ENCODE data around the gene PTPRG.

Gene PTPRG

DNA sequence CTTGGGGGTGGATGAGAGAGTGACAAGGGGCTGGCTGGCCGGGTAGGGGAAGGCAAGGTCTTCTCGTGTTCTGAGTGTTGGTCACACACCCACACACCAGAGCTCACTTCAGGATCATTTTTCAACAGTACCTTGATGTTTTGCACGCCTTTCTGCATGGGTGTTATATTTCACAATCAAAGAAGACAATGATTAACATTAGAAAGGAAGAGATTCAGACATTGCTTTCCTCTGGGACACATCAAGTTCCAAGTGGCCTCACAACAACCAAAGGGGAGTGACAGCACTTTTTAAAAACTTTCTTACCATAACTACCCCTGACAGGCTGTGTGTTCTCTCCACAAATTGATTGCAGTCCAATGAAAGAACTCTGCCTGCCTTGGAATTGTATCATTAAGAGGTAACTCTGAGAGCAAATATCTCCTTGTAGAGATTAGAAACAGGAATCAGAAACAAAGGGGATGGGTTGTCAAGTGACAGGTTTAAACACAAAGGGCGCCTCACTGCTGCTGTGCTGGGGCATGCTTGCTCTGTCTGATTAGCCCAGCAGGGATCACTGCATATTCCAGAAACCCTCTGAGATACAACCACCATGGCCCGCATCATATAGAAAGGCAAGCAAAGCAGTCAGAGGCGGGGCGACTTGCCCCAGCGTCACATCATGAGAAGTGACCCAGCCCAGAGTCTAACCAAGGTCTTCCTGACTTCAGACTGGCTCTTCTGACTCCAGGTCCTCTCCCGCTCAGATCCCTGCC is 581.1 kb downstream of the PTPRG start:
- no peak for DNase-seq

DNA sequence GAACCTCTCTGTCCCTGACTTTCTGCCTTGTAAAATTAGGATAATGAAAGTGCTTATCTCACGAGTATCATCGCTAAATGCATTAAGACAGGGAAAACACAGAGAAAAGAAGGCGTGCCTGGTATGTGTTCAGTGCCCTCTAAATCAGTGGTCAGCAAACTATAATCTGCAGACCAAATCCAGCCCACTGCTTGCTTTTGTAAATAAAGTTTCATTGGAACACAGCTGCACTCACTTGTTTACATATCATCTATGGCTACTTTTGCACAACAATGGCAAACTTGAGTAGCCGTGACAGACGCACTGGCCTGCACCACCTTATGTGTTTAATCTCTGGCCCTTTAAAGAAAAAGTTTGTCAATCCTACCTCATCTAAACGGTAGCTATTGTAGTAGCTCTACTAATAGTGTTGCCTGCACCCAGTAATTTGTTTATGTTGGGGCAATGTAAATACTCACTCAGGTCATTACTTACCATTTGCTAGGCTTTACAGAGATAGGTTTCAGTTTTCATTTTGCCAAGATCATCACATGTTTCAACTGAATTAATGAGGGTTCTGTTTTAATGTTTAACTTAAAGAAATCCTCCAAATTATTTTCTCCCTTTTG is 582.6 kb downstream of the PTPRG start:
- no peak for DNase-seq

DNA sequence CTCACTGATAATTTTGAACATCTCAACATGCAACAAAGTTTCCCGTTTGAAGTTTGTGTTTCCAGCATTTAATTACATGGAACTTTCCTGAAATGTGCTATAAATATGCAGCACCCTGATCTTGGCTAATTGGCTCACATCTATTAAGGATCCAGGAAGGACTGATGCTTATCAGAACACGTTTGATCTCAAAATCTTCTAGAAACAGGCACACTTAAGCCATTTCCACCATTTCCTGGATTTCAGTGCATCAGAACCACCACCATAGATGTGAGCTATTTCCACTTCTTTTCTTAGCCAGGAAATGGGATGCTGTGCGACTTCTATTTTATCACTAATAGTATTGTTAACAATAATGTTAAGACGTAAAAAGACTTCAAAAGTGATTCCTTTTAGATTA is 583.1 kb downstream of the PTPRG start:
- no peak for DNase-seq

DNA sequence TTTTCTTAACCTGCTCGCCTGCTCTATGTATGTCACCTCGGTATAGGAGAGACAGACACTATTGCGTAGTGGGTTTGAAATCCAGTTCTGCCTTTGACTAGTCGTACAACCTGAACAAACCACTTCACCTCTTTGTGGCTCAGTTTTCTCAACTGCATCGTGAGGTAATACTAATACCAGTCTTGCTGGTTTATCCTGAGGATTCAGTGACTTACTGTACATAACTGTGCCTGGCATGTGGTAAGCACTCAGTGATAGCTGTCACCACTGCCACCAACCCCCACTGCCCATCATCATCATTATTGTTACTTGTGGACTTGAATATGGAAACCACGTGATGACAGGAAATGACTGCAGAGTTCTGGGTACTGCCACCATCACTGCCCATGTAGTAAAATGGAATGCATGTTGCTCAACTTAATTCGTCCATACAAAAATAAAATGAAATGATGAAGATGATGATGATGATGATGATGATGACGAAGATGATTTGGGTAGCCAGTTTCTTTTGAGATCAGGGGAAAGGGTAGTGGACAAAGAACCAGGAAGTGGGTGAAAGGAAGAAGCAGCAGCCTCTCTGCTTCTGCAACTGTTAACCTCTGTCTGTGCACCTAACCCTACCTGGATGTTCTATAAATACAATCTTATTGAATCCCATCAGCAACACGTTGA is 583.9 kb downstream of the PTPRG start:
- DNase-seq = peak; percentile 20

DNA sequence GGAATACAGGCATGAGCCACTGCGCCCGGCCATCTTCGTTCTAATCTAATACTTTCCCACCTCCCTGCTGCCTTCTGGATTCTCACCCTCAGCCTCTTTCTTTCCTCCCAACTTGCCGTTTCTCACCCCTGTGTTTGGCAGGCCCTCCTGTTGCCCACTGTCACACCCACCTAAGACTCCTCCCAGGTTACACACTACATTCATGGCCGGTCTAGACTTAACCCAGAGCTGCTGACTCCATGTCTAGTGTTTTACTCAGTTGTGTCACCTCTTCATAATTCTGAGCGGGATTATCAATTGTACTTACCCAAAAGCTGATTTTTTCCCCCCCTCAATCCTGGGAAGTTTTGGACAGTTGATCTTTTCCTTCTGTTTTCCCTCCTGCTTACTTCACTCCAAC is 588.2 kb downstream of the PTPRG start:
- DNase-seq = no peak

DNA sequence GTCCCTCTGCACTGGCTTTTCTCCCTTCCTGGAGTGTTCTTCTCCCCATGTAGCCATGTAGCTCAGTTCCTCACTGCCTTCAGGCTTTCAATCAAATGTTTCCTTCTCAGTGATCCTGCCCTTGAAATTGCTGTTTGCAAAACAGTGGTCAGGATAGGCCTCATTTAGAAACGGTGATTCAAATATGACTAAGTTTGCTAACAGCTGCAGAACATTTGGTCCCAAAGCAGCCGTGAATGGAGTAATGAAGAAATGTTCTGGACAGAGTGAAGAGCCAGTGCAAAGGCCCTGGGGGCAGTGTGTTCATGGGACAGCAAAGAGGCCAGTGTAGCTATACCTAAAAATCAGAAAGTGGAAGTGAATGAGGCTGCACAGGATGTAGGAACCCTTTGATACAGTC is 588.6 kb downstream of the PTPRG start:
- peak; percentile 18 for DNase-seq

DNA sequence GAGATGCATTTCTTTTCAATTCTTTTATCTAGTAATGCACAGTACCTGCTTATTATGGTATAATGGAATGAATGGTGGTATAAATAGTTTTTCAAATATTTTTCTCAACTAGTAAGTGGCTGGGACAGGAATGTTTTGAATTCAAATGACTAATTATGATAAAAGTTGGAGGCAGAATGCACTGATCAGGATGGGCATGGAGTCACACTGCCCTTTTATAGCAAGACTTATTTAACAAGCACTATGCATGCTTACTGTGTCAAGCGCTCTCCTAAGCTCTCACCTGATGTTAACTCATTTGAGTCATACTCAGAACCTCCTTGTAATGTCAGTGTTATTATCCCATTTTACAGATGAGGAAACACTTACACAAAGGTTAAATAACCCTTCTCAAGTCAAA is 590.2 kb downstream of the PTPRG start:
- DNase-seq = no peak

DNA sequence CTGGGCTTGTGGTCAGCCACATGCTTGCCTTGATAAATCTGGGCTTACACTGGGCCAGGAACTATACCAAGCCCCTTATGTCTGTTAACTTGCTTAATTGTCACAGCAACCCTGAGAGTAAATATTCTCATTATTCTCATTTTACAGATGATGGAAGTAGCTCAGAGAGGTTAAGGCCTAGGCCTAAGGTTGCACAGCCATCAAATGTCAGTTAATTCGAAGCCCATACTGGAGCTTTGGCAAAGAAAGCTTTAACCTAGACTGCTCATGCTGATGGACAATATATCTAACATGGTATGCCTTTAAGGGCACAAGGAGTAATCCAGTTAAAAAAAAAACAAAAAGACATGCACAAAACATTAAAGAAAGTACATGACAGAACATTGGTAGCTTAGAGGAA is 591.9 kb downstream of the PTPRG start:
- no peak for DNase-seq

DNA sequence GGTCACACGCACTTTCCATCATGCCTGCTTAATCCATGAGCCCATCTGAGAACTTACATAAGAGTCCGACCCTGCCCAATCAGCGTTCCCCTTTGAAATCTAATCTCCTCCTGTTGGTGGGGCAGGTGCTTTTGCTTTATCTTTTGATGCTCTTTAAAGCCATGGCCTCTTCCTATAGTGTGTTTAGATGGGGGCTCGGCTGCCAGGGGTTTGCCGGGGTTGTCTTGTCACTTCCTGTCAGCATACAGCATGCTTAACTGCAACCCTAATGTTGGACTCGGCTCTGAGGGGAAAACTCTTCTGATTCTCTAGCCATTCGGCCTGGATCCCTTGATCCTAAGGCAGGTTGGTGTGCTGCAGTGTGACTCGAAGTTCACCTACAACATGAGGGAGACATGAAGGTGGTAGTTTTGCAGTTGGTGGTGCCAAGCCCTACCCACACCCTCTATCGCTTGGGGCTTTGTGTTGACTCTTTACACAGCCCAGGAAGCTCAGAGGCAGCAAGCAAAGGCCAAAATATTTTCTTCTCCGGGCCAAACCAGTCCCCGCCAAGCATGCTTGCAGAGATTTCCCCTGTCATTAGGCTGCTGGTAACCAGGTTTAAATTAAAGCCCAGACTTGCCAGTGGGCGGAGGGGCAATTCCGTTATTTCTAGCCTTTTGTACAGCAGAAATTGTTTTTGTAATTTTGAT is 593.2 kb downstream of the PTPRG start:
- no peak for DNase-seq

DNA sequence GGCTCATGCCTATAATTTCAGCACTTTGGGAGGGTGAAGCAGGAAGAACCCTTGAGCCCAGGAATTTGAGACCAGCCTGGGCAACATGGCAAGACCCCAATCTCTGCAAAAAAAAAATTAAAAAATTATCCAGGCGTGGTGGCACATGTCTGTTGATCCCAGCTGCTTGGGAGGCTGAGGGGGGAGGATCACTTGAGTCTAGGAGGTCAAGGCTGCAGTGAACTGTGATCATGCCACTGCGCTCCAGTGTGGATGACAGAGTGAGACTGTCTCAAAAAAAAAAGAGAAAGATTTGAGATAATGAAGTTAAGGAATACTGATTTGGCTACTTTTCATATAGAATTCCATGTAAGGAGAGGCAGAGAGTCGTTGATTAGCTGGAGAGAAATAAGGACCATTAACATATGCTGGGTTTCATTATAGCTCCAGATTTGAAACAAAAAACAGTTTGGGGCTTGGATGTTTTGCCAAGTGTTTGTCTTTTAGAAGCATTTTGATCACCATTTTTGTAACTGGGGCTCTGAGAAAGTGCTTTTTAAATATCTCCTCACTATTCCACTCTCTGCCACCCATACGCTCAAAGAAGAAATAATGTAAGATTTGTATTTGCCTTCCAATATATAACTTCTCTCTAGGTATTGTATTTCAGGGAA is 597.8 kb downstream of the PTPRG start:
- no peak for DNase-seq

DNA sequence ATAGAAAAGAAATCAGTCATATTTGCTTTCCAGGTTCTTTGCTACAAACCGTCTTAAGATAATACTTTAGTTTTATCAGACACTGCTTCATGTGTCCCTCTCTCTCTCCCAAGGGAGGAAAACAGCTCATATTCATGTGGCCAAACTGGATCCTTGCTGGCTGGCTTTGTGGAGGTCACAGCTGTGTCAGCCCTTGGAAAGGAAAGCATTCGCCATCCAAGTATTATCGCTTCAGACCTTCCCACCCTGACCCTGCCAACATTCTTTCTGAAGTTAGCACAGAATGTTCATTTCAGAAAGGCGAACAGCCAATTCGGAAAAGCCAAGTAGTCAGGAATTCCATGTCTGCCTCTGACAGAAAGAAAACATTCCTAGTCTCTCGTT is 598.3 kb downstream of the PTPRG start:
- DNase-seq = no peak

DNA sequence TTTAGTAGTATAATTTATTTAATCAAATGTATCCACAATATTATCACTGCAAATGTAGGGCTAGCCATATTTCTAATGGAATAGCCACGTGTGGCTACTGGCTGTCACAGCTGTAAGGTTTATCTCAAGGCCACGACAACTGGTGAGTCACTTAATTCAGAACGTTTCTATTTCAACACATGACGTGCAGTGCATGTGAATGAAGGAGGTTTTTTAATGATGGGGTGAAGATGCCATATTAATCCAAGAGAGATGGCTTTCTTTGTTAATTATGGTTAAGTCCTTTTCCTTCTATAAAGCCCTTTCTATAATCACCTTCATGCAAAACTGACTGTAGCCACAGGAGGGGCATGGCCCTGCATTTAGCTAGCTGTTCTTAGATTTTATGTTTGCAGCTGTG is 600.0 kb downstream of the PTPRG start:
- peak; percentile 31 for DNase-seq

DNA sequence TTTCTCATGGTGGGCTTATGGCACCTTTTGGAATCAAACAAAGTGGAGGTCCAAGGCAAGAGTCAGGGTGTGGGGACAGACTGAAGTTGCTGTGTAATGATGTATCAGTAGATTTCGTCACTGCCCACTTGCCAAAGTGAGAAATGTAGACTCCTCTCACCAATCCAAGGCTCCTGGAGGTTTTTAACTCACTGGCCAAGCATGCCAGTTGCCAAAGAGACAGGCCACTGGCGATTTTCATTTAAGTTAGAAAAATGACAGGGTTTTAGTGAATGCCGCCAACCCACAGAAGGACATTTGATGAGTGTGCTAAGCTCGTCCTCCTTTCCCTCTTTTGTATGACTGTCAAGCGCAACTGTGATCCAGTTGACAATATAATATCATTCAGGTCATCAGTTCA is 602.8 kb downstream of the PTPRG start:
- no peak for DNase-seq

DNA sequence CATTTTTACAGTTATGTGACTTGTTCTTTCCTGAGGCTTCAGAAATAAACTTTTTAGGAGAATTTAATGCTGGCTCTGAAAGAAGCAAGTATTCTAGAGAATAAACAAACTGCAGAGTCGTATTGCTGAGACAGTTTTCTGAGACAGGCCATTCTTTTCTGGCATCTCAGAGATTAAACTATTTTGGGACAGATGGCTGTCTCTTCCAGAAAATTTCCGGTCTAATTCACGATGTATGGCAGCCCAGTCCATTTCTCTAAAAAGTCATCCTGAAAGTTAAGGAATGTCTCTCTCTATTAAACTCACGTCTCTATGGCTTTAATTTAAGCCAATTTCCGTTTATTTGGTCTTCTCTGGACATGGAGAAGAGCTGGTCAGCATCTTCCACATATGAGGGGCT is 603.4 kb downstream of the PTPRG start:
- DNase-seq = no peak

DNA sequence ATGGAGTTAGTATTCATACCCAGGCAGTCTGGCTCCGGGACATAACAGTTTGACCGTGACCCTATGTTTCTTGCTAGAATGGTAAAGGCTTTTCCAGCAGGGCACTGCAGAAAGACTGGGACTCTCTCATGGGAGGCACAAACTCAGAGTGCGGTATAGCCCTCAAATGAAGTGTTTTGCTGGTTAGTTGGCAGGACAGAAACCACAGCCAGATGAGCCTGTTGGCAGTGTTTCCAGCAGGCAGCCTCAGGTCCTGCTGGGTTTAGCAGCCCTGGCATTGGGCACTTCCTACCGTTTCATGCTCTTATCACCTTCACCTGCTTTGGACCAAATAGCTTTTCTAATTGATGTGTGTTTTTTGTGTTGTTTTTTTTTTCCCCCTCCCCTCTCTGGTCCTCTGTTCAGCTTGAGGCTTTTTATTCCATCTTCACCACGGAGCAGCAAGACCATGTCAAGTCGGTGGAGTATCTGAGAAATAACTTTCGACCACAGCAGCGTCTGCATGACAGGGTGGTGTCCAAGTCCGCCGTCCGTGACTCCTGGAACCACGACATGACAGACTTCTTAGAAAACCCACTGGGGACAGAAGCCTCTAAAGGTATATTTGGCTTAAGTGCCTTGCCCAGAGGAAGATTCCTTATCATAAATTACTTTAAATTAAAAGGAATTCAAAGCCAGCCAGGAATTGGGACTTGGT is 606.3 kb downstream of the PTPRG start:
- DNase-seq = no peak

DNA sequence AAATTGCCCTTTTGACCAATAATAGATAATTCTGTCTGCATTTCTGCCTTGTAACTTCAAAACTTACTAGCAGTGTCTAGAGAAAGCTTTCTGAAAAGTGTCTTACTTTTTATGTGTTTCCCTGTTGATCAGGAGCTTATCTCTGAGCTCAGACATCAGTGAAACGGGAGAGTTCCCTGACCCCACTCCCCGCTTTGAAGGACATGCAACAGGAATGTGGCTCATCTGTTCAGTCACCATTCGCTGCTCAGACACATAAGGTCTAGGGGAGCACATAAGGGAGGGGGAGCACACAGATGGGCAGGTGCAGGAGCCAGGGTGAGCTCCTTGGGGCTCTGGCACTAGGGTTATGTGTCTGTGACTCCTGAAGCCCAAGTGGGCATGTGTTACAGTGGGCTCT is 607.0 kb downstream of the PTPRG start:
- DNase-seq = no peak

DNA sequence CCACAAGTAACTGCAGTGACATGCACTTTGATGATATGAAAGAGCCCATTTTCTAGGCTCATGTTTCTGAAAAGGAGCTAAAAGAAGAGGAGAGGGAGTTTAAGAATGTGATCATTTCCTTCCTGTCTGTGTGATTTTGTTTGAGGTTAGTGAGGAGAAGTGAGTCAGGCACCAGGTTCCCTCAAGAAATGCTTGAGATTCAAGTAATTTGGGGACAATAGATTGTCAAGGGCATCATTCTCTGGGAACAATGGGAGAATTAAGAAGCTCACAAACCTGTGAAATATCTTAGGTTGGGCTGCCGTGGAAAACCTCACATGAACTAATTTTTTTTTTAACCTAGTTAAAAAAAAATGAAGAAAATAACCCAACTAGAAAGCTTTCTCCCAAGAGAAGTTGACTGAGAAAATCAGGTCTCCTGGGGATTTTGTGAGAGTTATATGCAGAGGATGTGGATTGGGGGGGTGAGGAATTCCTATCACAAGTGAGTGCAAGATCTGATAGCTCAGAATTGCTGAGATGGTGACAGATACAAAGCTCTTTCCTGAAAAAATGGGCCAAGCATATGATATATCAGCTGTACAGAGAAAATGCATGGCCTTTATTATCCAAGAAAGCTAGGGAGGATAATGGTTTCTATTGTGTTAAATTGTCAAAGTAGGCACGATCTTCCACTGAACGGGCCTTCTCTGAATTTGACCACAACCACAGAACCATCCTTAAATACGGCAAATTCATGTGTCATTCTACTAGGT is 608.7 kb downstream of the PTPRG start:
- DNase-seq = peak; percentile 31

DNA sequence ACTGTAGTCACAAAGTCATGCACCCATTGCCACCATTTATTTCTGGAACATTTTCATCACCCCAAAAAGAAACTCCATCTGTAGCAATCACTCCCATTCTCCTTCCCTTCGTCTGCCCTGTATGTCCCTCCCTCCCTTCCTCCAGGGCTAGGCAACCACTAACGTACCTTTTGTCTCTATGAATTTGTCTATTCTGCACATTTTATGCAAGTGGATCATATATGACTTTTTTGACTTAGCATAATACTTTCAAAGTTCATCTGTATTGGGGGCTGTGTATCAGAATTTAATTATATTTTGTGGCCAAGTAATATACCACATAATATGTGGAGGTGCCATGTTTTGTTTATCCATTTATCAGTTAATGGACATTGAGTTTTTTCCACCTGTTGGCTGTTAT is 610.4 kb downstream of the PTPRG start:
- no peak for DNase-seq

DNA sequence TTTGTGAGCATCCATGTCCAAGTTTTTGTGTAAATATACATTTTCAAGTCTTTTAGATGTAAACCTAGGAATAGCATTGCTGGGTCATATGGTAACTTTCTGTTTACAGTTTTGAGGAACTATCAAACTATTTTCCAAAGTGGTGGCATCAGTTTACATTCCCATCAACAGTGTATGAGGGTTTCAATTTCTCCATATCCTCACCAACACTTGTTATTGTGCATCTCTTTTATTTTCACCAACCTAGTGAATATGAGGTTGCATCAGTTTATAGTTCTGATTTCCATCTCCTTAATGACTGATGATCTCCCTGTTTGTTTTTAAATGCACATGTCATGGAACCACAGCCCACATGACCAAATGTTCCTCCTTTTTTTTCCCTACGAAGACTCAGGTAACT is 610.8 kb downstream of the PTPRG start:
- no peak for DNase-seq

DNA sequence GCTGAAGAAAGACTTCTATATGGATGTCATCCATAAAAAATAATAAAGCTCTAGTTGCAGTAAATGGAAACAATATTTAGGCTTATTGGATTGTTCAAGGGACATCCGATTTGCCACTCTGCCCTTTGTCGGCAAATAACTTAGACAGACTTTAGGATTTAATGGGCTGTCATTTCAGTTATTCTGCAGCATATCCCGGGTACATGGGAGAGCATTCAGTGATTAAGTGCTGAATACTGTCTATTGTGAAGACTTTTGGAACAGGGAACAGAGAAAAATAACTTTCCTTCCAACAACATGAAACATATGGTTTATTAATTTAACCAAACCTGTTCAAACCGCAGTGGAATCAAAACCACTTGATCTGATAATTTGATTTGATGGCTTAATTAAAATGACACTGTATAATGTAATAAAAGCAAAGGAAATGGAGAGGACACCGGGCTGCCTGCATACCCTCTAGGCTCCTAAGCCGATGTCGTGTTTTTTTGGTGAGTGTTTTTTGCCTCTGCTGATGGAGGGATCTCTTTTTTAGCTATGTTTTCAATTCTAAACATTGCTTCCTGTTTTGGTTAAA is 612.7 kb downstream of the PTPRG start:
- DNase-seq = no peak

DNA sequence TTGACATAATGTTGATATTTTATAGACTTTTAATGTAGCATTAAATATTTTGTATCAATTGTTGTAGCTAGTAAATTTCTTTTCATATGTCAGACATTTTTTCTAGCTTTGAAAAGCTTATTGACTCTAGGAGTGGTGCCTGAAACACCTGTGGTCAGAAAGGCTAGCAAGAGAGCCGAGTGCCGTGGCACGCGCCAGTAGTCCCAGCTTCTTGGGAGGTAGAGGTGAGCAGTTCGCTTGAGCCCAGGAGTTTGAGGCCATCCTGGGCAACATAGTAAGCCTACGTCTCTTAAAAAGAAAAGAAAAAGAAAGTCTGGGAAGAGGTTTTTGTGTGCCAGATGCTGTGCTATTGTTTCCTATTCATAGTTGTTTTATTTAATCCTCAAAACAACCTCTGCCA is 613.8 kb downstream of the PTPRG start:
- DNase-seq = no peak

DNA sequence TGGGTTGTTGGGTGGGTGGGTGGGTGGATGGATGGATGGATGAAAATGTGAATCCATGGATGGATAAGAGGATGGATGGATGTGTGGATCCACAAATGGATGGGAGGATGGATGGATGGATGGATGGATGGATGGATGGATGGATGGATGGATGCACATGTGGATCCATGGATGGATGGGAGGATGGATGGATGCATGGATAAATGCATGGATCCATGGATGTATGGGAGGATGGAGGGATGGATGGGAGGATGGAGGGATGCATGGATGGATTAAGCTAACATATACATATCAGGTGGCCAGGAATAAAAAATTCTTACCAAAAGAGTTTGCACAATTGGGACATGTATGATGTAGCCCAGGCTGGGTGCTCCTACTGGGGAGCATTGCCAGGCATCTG is 616.7 kb downstream of the PTPRG start:
- DNase-seq = no peak

Data from MV-4-11 (cell line).